NOMO-1 treated with dmso at 0.1 percent for 144 hours (cell line): ENCODE measurements around the gene TFAP2C.
A peak's percentile ranks its signal among the peaks of the same experiment; 100 is the strongest.
"Not testable (repeated sequence)": the region's sequence is repeated elsewhere in the genome, so short reads cannot be mapped to it uniquely, and the experiment has no call there.

Source experiments
- DNase-seq: peaks from one replicate; lab custom pipeline; 2025; ENCODE audit not compliant: unreplicated experiment; lab: John Stamatoyannopoulos, UW

TFAP2C gene

DNA sequence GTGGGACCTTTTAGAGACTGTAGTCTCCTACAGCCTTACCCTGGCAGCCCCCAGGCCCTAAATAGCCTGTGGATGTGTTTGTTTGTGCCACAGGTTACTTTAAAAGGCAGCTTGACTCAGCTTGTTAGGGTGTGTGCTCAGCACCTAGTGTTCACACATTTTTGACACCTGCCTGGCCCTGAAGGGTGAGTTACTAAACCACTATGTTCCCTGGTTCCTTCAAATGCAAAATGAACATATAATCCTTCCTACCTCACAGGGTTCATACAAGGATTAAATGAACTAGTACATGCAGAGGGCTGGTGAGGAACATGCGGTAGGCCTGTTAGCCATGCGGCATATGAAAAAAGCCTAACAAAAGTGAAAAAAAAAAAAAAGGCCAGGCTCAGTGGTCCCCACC lies 14.9 kb upstream of the TFAP2C start:
- no peak for DNase-seq

- DNase-seq: no peak
These were observed 12.4 kb upstream of the TFAP2C start for GRCh38 chr20:56616716-56617115.

DNA sequence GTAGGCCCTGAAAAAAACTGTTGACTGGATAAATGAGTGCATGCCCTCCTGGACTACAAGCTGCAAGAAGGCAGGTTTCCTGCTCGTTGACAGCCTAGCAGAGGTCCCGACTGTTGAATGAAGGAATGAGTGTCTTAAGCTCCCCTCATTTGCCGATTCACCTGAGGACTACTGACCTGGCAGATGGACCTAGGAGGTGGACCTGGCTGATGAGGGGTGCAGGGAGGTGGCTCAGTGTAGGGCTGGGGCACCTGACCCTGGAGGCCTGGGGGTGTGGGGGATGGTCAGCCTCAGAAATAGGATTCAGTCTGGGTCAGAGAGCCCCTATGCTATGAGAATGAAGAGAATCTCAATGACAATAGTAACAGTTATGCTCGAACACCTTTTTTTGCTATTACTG lies 11.6 kb upstream of the TFAP2C start:
- DNase-seq: no peak

DNA sequence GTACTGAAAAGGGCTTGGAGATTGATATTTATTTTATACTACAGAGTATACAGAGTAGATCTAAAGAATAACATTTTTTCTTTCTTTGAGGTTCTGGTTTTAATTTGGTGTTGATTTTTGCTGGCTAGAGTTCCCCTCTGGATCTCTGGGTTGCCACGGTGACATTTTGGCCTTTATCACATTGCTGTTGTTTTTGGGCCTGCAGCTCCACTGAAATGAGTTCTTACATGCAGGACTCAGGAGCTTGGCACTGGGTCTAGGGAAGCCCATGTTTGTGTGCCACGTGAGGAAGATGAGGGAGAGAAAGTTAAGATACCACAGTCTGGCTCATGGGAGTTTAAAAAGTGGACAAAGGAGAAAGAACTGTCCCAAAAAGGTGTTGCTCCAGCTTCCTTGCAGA lies 7.4 kb upstream of the TFAP2C start:
- no peak for DNase-seq

DNA sequence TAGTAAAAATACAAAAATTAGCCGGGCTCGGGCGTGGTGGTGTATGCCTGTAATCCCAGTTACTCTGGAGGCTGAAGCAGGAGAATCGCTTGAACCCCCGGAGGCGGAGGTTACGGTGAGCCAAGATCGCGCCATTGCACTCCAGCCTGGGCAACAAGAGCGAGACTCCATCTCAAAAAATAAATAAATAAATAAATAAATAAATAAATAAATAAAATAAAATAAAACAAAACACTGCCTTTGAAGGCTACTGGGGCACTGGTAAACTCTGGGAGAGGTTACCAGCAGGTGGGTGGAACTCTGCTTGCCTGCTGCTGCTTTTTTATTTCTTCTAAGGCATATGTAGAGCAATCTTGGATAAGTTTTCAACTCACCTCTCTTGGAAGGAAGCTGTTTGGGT lies 5.2 kb upstream of the TFAP2C start:
- not testable (repeated sequence) for DNase-seq

DNA sequence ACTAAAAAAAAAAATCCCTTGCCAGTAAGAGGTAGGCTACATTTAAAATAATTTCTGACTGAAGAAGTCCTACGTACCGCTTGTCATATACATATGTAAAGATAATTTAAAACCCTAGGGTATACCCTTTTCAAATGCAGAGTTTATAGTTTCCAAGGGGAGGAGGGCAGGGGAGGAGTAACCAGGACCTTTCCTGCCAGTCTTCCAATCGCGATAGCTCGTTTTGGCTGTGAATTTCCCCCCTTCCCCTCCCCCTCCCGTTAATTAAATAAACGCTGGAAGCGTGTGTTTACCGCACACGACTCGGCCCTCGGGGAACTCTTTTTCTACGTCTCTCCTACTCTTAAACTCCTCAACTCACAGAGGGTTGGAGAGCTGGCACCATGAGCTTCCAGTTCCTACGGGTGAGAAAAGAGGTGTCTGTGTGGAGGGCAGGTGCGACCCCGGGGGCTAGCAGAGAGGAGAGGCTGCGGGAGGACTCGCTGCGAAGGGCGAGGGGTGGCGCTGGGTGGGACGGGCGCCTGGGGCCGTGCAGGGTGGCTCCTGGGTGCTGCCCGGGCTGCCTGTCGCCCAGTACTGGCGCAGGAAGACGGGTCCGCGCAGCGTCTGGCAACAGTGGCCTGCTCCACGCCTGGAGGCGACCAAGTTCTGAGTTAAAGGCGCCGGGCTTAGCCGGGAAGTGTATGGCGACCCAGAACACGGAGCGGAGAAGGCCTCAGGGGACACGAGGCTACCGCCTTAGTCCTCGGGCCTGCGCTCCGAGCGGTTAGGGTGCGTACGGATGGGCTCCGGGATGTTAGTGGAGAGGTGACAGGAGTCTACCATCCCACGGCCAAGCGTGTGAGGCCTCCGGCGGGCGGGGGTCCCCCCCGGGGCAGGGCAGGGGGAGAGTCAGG lies 4.1 kb upstream of the TFAP2C start:
- no peak for DNase-seq

DNA sequence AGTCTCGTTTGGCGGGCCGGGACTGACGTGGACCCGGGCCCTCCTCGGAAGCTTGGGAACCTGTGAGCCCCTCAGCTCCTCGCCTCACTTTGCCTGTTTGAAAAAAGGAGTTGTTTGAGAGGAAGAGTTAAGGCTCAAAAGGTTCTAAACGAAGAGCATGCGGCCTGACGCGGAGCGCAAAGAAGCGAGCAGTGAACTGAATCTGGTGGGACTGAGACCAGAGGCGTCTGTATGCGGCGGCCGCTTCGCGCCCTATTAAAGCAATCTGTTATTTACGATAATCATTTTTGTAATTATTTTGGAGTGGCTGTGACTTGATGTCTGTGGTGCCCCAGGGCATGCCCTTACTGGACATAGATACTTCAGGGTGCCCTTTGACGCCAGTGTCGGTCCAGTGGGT lies 3.3 kb upstream of the TFAP2C start:
- DNase-seq: no peak

- DNase-seq: no peak
These were observed 2.6 kb upstream of the TFAP2C start for GRCh38 chr20:56626367-56627121.

DNA sequence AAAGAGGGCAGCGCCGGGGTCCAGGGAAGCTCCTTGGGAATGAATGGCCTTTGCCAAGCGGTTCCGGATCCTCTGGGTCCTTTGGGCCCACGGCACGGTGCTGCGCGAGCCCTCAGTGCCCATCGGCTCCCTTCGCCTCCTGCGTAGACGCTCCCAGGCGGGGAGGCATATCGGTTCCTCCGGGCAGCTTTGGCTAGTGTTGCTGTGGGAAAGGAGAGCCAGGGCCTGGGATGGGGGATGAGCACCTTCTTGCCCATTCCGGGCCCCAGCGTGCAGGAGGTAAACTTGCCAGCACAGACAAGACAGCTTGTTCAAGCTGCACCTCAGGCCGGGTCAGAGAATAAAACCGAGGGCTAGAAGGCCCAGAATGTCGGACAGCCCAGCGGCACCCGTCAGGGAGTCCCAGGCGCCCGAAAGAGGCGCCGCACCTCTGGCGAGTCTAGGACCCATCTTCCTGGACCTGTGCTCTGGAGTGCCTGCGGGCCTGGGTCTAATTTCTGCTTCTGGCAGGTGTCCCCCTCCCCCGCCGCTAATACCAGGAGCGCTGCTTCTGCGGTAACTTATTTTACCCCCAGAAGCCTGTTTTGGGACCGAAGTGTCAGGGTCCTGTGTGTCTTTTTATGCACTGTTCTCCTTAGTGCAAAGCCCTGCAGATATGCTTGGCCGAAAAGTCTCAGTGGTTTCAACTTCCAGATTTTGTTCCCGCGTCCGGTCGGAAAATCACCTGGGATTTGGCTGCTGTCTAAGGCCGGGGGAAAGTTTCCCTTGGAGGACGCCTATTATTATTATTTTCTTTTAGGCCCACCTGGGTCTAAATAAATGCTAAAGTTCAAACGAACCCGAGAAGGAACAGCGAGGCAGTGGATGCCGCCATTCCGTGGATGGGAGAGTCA lies 1.7 kb upstream of the TFAP2C start:
- no peak for DNase-seq

DNA sequence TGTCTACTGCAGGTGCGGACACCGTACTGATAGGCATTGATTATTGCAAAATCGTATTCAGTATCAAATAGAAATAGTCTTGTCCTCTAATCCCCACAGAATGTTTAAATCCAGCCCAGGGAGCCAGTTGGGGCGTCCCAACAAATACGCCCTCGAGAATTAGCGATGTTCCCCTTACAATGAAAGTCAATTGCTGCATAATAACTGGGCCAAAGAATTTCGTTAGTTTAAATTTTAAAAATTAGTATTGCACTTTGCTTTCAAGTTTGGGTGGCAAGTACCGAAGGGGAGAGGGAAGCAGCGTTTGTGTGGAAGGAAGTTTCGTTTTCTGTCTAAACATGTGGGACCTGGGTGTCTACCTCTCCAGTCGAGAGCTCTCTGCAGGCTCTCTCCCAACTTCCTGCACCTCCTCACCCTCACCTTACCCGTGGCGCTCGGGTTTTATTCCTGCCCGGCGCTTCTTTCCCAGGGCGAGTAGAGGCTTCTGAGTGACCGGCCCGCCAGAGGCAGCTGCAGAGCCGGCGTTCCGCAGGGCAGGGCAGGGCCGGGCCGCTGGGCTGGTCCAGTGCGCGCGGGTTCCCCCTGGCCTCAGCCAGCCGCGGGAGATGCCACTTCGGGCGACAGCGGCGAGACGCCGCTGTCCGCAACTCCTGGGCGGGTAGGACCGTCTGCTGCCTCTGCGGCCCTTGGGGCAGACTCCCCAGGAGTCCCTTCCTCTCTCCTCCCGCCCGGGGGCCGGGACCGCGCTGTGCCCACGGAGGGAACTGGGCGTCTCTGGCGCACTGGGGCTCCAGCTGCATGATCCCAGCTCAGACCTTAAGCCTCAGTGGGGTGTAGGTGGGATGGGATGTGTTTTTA lies 862 bp upstream of the TFAP2C start:
- no peak for DNase-seq

- DNase-seq: no peak
These were observed 469 bp downstream of the TFAP2C start for GRCh38 chr20:56629464-56630085.

GRCh38 chr20:56630086-56630493 lies 984 bp downstream of the TFAP2C start:
- DNase-seq: peak; percentile 57

DNA sequence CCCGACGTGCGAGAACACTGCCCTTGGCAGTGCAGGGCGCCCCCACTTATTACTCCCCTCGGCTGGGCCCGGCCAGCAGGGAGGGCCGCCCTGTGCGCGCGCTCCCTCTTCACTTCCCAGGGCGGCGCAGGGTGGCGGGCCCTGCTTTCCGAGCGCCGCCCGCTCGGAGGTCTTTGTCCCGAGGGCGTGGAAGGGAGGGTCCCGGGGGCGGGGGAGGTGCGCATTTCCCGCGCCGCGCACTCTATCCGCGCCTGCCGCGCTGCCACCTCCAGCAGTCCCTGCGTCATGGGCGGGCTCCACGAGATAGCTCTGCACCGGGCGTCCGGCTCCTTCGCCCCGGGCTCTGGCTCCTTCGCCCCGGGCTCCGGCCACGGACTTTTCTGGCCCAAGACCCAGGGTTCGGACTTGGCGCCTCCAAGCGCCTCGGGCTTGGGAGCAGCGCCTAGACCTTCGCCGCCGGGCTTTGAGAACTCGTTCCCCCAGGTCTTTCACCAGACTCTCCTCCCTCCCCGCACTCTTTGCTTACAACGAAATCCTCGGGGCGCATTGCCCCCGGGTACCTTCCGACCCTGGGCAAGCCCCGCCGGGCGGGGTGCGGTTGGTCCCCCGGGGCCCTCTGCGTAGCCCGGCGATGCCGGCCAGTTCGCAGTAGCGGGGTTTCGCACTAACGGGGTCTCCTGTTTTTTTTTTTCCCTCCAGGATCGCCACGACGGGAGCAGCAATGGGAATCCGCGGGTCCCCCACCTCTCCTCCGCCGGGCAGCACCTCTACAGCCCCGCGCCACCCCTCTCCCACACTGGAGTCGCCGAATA lies 1.6 kb downstream of the TFAP2C start:
- no peak for DNase-seq

DNA sequence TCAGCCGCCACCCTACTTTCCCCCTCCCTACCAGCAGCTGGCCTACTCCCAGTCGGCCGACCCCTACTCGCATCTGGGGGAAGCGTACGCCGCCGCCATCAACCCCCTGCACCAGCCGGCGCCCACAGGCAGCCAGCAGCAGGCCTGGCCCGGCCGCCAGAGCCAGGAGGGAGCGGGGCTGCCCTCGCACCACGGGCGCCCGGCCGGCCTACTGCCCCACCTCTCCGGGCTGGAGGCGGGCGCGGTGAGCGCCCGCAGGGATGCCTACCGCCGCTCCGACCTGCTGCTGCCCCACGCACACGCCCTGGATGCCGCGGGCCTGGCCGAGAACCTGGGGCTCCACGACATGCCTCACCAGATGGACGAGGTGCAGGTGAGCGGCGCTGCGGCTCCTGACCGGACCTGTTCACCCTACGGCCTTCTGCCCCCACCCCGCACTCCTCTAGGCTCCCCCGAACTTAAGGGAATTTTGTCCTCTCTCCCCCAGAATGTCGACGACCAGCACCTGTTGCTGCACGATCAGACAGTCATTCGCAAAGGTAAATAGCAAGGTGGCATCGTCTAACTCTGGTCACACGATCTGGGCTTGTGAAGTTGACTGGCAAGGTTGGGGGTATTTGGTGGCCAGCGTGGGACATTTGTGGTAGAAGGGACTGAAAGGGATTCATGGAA lies 2.3 kb downstream of the TFAP2C start:
- no peak for DNase-seq

DNA sequence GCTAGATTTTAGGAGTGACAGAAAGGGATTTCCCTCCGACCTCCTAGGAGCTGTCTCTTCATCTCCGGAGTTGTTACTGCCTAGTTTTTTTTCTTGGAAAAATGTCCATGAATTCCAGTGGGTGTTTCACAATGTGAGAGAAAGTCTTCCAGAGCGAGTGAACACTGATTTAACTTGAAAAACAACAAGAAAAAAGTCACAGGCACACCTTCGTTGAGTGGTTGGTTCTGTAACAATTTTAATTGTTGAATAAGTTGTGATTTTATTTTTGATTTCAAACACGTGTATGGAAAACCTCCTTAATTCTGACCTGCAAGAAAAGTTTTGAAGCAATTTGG lies 2.9 kb downstream of the TFAP2C start:
- no peak for DNase-seq

DNA sequence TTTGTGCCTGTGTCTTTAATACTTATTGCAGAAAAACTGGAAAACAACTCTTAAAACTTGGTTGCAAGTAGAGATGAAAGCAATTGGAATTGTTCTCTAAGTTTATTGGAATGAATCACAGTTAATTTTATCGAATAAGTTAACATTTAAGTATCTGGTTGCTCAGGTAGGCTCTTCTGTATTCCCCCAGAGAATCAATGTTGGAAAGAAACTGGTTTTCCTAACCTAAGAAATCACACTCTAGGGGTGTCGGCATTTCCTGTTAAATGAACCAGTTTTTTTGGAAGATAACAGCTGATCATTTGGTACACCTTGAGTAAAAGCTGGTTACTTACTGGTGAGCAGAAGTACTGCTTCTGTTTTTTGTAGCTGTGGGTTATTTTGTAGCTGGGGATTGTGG lies 5.2 kb downstream of the TFAP2C start:
- DNase-seq: no peak

GRCh38 chr20:56634735-56635385 lies 5.8 kb downstream of the TFAP2C start:
- DNase-seq: no peak

- no peak for DNase-seq
These were observed 7.6 kb downstream of the TFAP2C start for GRCh38 chr20:56636716-56637115.
